ENCODE data around the gene CEP112.

DNA sequence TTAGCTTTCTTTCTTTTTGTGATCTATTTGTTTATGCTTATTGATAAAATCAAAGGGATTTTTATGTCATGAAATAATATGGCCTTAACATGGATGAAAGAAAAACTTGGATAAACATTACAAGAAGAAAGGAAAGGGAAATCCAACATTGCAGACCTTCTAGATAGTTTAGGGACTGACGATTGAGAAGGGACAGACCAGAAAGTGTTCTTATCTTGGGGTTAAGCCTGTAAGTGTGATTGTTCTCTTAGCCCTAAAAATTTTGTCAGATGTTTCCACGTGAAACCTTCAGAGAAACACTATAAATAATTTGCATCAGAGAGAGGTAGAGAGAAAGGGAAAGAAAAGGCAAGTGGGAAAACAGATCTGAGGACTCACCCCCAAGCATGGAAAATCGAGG is 473.3 kb downstream of the CEP112 start:
- TF ChIP-seq PPARA (CRISPR knock-in tag; IDR thresholded peaks at IDR 0.05; ENCODE audit: borderline replicate concordance) (no peak), ZFP30 (CRISPR knock-in tag; IDR thresholded peaks at IDR 0.05) (no peak), ESRRG (CRISPR knock-in tag; IDR thresholded peaks at IDR 0.05) (no peak), ZNF8 (CRISPR knock-in tag; IDR thresholded peaks at IDR 0.05) (no peak), OSR1 (CRISPR knock-in tag; IDR thresholded peaks at IDR 0.05) (no peak), ZNF565 (CRISPR knock-in tag; conservative IDR thresholded peaks at IDR 0.05; ENCODE audit: low read depth) (no peak), ARNTL (CRISPR knock-in tag; IDR thresholded peaks at IDR 0.05; ENCODE audit: borderline replicate concordance, low read depth) (no peak), ISL1 (CRISPR knock-in tag; IDR thresholded peaks at IDR 0.05) (no peak)
